SKM-1 (cell line): Measurements from ENCODE around the gene ZBTB7B.
A peak's percentile ranks its signal among the peaks of the same experiment; 100 is the strongest.
"Not testable (repeated sequence)": the region's sequence is repeated elsewhere in the genome, so short reads cannot be mapped to it uniquely, and the experiment has no call there.

Experiments used
- DNase-seq: peaks from one replicate; lab custom pipeline; 2025; ENCODE audit not compliant: unreplicated experiment; lab: John Stamatoyannopoulos, UW

ZBTB7B gene

DNA sequence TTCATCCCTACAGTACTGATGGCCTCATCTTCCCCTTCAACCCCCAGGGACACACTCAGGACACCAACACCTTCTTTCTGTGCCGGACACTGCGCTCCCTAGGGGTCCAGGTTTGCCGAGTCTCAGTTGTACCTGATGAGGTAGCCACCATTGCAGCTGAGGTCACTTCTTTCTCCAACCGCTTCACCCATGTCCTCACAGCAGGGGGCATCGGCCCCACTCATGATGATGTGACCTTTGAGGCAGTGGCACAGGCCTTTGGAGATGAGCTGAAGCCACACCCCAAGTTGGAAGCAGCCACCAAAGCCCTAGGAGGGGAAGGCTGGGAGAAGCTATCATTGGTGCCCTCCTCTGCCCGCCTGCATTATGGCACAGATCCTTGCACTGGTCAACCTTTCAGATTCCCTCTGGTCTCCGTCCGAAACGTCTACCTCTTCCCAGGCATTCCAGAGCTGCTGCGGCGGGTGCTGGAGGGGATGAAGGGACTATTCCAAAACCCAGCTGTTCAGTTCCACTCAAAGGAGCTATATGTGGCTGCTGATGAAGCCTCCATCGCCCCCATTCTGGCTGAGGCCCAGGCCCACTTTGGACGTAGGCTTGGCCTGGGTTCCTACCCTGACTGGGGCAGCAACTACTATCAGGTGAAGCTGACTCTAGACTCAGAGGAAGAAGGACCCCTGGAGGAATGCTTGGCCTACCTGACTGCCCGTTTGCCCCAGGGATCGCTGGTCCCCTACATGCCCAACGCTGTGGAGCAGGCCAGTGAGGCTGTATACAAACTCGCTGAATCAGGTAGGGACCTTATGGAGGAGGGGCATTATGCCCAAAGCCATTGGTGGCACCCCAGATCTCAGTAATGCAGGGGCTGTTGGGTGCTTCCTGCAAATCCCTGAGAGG, 14.3 kb upstream of the ZBTB7B start:
- DNase-seq, result no peak

DNA sequence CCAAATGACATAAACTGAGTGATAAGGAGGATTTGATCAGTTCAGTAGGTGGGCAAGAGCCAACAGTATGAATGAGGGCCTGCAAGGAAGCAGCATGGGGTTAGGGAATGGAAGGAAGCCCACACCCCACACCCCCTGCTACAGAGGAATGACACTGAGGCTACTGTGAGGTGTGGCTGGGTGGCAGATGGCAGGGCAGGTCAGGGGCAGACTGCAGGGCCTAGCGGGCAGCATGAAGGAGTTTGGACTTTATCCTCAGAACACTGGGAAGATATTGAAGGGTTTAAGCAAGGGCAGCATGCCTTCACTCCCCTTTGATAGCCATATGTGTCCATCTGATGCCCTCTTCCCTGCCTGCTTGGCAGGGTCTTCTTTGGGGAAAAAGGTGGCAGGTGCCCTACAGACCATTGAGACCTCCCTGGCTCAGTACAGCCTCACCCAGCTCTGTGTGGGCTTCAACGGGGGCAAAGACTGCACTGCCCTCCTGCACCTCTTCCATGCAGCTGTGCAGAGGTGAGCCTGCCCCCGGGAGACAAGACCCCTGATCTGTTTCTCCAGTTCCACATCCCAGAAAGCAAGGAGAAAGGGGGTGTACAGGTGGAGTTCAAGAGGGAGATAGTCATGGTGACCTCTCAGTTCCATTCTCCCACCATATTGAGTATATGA, 13.3 kb upstream of the ZBTB7B start:
- no peak for DNase-seq

DNA sequence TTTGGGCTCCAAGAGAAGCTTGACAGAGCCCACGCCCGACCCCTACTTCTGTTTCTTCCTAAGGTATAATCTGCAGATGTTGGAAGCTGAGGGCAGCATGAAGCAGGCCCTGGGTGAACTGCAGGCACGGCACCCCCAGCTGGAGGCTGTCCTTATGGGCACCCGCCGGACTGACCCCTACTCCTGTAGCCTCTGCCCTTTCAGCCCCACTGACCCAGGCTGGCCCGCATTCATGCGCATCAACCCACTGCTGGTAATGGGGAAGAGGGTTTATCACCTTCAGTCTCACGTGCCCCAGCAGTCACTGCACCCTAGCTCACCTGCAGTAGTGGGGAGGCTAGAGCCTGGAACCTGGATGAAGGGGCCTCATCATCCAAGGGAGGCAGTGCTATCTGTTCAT, 12.3 kb upstream of the ZBTB7B start:
- DNase-seq, result no peak

DNA sequence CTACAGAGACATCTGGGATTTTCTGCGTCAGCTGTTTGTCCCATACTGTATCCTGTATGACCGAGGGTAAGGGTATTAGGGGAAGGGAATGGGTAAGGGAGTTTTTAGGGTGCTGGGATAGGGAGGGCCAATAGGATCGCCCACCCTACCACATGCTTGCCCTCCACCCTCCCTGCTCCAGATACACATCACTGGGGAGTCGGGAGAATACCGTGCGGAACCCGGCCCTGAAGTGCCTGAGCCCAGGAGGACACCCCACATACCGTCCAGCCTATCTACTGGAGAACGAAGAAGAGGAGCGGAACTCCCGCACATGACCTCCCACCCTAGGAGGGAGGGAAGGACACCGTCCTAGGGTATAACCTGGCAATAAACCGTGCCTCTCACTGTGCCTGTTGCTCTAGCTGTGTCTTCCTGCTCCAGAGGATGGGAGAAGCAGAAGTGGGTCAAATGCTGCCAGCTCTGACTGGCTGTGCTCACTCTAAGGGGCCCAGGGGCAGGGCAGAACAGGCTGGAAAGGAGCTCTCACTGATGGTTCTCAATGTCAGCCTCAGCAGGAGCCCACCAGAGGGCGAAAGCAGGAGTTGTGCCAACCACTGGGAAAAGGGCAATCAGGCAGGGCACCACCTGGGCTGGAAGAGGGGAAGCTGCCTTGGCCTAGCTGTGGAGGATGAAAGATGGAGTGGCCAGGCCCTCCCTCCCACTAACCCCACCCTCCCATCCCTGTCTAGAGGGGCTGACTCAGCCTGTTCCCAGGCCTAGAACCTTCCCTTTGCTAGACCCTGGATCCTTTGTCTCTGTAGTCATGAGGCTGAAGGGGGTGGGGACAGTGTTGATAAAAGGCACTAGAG, 9.7 kb upstream of the ZBTB7B start:
- DNase-seq, result no peak

DNA sequence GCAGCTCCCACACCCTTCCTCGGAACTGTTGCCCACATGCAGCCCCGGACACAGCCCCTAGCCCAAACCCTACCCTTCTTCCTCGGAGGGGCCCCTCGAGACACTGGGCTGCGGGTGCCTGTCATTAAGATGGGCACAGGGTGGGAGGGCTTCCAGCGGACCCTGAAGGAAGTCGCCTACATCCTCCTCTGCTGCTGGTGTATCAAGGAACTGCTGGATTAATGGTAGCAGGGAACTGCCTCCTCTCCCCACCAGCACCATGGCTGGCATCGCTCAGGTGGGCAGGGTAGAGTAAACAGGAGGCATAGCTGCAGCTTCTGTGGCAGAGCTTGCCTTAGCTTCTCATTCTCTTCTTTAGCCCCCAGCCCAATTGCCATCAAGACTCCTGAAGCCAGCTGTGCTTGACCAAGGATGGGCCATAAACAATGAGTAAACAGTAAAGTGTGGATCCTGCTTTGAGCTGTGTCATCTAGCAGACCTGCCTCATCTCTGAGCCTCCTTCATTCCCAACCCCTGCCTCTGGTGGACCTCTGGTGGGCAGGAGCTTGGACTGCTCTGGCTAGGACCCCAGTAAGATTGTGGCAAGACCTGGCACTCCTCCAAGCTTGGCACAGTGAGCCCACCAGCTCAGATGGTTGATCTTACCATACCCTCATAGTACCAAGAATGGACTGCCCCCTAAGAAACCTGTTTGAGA, 8.9 kb upstream of the ZBTB7B start, which contains the start of gene LENEP:
Gene LENEP, plus strand, starts transcription at position 15 of the 697 bp plus-strand sequence. Its CDS starts 22 bp downstream, at position 37.
- no peak for DNase-seq

DNA sequence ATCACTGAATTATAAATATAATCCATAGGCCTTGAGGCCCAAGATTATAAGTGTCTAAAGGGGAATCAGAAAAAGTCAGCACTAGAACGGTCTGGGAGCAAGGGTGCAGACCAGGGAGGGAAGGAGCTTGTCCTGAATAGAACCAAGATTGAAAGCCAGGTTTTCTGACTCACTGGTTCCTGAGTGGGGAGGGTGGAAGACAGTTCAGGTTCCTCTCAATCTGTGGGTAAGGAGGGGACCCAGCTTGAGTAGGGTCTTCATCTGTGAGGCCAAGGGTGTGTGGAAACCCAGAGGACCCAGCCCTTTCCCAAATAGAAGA, 8.4 kb upstream of the ZBTB7B start:
- no peak for DNase-seq

DNA sequence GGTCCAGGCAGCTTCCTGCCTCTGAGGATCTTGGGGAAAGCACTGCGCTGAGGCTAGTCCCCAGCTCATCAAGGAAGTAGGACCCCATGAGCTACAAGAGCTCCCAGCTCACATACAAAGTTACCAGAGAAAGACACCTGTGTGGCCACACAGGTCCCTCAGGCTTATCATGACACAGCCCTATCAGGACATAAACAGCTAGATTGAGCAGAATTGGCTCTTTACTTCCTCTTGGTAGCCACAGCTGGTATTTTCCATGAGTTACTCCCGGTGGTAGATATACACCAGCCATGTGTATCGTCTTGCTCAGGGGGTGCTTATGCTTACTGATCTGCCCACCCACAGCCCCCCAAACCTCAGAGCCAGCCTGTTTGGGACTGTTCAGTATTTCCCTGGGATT, 8.0 kb upstream of the ZBTB7B start:
- no peak for DNase-seq

DNA sequence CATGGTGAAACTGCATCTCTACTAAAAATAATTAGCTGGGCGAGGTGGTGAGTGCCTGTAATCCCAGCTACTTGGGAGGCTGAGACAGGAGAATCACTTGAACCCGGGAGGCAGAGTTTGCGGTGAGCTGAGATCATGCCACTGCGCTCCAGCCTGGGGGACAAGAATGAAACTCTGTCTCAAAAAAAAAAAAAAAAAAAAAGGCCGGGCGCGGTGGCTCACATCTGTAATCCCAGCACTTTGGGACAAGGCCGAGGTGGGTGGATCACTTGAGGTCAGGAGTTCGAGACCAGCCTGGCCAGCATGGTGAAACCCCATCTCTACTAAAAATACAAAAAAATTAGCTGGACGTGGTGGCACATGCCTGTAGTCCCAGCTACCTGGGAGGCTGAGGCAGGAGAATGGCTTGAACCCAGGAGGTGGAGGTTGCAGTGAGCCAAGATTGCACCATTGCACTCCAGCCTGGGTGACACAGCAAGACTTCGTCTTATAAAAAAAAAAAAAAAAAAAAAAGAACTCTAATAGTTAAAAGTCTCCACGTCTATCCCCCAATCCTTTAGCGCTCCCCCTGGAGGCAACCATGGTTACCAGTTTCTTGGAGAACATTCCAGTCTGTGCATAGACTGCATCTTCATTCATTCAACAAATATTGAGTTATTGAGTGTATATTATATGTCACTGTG, 7.2 kb upstream of the ZBTB7B start:
- not testable (repeated sequence) for DNase-seq

GRCh38 chr1:154996966-154997701, 5.5 kb upstream of the ZBTB7B start:
- DNase-seq, result peak; percentile 73

- DNase-seq, result no peak
Observed at GRCh38 chr1:154998201-154998780, 4.3 kb upstream of the ZBTB7B start.

- DNase-seq, result peak; percentile 90
Observed at GRCh38 chr1:154998818-154999570, 3.6 kb upstream of the ZBTB7B start.

DNA sequence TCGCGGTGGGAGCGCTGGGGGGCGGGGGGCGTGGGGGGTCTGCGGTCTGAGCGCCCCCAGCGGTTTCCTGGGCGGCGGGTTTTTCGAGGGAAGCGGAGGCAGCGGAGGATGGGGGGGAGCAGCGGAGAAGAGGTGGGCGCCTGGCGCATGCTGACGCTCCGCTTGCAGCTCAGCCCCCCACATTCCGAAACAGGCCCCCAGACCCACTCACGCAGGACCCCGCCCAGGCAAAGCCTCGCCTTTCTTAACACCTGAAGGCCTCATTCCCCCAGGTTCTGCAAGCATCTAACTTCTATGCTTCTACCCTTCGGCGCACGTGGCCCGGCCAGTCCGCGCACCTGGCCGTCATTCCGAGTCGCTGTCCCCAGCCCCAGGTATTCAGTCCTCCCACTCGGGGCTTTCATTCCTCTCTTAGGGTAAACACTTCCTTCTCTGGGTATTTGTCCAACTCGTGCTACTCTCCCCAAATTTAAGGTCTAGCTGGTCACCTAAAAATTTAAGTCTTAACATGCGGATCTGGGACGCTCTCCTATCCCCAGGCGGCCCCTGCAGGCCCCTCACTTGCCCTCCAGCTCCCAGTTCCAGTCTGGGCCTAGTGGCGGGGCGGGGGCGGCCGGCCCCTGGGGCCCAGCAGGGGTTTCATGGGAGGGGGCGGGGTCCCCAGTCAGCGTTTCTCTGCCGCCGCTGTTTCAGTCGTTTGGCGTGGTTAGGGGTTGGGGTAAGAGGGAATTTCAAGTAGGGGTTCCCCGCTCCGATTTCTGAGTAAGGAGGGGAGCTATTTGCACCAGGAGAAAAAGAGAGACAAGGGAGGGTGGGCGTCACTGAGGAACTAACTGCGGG, 2.8 kb upstream of the ZBTB7B start:
- DNase-seq, result no peak

DNA sequence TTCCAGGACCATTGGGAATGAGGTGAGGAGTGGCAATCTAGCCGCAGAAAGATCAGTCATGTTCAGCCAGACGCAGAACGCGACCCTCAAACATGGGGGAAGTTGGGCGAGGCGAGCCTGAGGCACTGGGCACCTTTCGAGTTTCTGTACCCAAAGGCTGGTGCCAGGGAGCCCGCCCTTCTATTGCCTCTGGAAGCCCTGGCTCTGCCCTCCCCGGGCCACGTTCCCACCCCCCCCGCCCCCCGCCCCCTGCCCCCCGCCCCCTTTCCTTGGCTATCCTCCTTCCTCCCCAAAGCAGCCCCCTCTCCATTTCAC, 2.2 kb upstream of the ZBTB7B start:
- no peak for DNase-seq

GRCh38 chr1:155000726-155001424, 1.7 kb upstream of the ZBTB7B start:
- peak; percentile 96 for DNase-seq

- no peak for DNase-seq
Observed at GRCh38 chr1:155001425-155001674, 1.3 kb upstream of the ZBTB7B start.

DNA sequence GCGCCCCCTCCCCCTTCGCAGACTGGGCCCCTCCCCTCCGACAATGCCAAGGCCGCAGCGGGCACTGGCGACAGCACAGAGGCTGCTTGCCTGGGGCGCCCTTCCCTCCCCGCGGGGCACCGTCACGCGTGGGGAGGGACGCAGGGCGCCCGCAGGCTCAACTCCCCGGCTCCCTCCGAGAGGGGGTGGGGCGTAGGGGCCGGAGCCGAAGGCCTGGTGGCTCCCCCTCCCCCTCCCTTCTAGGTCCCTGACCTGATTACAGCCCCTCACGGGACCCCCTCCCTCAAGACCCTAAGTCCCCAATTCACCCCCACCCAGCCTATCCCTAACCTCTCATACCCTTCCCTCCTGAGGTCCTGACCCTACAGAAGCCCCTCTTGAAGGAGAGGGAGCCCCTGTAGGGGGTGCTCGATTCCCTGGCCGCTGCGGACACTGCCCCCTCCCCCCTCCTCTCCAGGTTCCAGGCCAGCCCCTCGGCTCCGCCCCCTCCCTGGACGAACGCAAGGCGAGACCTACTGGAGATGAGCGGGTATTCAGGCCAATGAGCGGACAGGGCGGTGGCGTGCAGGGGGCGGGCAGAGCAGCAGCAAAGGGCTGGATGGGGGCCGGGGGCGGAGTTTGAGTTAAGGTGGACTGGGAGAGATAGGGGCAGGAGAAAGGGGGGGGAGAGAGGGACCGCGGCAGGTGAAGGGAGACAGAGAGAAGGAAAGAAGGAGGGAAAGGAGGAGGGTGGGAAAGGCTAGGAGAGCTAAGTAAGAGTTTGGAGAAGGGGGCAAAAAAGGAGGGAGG, 733 bp upstream of the ZBTB7B start:
- peak; percentile 100 for DNase-seq
